Brain pericyte (primary cell): ENCODE results near the gene ESR2.
"Not testable (repeated sequence)": the region's sequence is repeated elsewhere in the genome, so short reads cannot be mapped to it uniquely, and the experiment has no call there.

Experiments
- DNase-seq: peaks from one replicate; pipeline ENCODE4 v3.0.0-alpha.2; 2012; ENCODE audit warnings: low read depth, low spot score

Gene ESR2

DNA sequence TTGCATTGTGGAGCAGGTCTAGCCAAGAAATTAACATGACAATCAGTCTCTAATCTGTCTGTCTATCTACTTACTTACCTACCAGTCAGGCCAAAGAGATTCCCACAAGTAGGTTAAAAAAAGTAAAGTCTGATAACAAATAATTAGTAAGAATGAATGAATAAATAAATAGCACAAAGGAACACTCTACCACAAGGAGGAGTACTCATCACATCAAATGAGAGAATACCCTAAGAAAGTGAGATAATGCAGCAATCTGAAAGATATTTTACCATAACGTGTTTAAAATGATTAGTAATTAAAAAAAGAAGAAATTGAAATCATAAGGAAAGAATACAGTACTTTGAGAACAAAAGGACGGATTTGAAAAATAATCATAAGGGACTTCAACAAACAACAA, 254.1 kb downstream of the ESR2 start:
- DNase-seq: no peak

DNA sequence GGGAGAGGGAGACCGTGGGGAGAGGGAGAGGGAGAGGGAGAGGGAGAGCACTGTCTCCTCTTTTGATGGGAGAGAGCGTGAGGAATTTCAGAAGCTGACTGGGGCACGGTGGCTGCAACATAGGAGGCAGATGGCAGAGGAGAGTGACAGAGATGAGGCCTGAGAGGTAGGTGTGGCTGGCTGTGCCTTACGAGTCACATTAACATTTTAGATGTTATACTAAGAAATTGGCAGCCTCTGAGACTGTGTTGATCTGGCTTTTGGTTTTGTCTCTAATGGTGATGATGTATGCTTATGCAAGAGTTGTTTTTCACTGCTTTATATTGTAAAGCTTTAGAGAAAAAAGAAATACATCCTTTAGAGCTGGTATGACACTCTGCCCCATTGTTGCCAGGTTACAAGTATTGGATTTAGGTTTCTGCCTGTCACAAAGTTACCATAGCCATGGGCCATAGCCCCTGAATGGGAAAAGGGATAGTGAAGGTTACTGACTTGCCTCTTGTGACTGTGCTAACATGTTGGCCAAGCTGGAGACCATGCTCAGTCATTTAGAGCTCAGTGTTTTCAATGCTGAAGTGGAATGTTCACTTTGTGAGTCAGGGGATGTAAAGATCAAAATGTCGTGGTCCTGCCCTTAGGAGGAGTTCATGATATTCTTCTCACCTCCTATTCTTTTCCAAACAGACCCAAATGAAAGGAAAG, 255.2 kb downstream of the ESR2 start:
- DNase-seq: no peak

DNA sequence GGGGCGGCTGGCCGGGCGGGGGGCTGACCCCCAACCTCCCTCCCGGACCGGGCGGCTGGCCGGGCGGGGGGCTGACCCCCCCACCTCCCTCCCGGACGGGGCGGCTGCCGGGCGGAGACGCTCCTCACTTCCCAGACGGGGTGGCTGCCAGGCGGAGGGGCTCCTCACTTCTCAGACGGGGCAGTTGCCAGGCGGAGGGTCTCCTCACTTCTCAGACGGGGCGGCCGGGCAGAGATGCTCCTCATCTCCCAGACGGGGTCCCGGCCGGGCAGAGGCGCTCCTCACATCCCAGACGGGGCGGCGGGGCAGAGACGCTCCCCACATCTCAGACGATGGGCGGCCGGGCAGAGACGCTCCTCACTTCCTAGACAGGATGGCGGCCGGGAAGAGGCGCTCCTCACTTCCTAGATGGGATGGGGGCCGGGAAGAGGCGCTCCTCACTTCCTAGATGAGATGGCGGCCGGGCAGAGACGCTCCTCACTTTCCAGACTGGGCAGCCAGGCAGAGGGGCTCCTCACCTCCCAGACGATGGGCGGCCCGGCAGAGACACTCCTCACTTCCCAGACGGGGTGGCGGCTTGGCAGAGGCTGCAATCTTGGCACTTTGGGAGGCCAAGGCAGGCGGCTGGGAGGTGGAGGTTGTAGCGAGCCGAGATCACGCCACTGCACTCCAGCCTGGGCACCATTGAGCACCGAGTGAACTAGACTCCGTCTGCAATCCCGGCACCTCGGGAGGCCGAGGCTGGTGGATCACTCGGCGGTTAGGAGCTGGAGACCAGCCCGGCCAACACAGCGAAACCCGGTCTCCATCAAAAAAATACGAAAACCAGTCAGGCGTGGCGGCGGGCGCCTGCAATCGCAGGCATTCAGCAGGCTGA, 256.1 kb downstream of the ESR2 start:
- DNase-seq: not testable (repeated sequence)

DNA sequence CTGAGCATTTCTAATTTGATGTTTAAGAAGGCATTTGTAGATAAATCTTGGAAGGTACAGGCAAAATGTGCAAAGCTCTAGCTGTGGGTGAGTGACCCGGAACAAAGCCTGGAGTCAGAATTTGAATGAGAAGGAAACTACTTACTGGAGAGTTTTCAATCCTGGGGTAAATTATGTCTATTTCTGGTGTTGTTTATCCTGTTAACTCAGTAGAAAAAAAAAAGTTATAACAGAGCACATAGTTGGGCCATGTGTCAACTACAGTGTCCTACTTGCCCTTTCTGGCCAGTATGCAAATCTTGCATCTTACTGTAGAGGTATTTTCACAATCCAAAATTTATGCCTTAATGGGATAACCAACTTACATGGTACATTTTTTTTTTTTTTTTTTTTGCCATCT, 259.0 kb downstream of the ESR2 start:
- no peak for DNase-seq
